HUES64 (cell line): ENCODE results near the gene DIS3L2.
A peak's percentile ranks its signal among the peaks of the same experiment; 100 is the strongest.
"Not testable (repeated sequence)": the region's sequence is repeated elsewhere in the genome, so short reads cannot be mapped to it uniquely, and the experiment has no call there.

Experiments used
- H3K27ac ChIP-seq: 2 replicates; pipeline ENCODE4 v1.7.0; 2013; ENCODE audit warnings: low read depth, low read length, inconsistent platforms
- H3K27me3 ChIP-seq: 2 replicates; pipeline ENCODE4 v1.6.1; 2013; ENCODE audit warnings: mild to moderate bottlenecking, low read length; ENCODE audit not compliant: insufficient read depth
- H3K36me3 ChIP-seq: 2 replicates; pipeline ENCODE4 v1.6.1; 2013; ENCODE audit warnings: mild to moderate bottlenecking, low read length; ENCODE audit not compliant: insufficient read depth
- H3K4me1 ChIP-seq: 2 replicates; pipeline ENCODE4 v1.6.1; 2013; ENCODE audit warnings: mild to moderate bottlenecking, low read length, moderate library complexity; ENCODE audit not compliant: insufficient read depth
- H3K4me3 ChIP-seq: 2 replicates; pipeline ENCODE4 v1.5.1; 2013; ENCODE audit warnings: mild to moderate bottlenecking, low read length, moderate library complexity
- H3K9ac ChIP-seq: 2 replicates; pipeline ENCODE4 v1.6.1; 2013; ENCODE audit warnings: mild to moderate bottlenecking, low read depth, low read length
- H3K9me3 ChIP-seq: 2 replicates; pipeline ENCODE4 v1.6.1; 2013; ENCODE audit warnings: low read depth, low read length; ENCODE audit not compliant: insufficient read depth
- WGBS: fragments of 150-250, 120-280 bp; methylation state at CpG from one replicate; pipeline ENCODE4 v1.1.7; 2013; ENCODE audit warnings: missing lambda C conversion rate; 5-methylcytosine and 5-hydroxymethylcytosine counted together

Gene DIS3L2

DNA sequence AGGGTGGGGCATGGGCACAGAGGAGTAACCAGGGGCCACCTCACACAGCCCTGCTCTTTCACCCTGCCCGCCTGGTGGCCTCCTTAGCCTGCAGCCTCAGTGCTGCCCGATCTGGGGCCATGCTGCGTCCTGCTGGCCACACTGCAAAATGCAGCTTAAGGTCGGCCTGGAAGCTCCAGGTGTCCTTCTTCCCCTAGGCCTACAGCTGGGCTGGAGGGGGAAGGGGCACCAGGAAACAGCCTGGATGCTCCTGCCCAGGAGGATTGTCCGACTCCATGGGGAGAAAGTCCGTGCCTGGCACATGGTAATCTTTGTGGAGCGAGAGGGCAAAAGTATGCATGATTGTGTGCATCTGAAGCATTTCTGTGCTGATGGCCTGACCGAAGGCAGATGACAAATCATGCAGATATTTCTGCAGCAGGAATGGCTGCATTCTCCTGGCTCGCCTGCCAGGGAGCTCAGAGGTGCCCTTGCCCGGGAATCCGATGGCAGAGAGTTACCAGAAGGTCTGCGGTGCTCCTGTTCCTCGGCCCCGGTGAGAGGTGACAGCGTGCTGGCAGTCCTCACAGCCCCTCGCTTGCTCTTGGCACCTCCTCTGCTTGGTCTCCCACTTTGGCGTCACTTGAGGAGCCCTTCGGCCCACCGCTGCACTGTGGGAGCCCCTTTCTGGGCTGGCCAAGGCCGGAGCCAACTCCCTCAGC is 404.3 kb downstream of the DIS3L2 start:
- H3K9ac ChIP-seq = no peak overlapping the region
- no peaks in the 10 kb centered on the region for H3K9me3 ChIP-seq
- no peak overlapping the region for H3K4me3 ChIP-seq
- no peaks in the 10 kb centered on the region for H3K36me3 ChIP-seq
- no peaks in the 10 kb centered on the region for H3K27me3 ChIP-seq
- H3K4me1 ChIP-seq = peaks cover 11% of the 10 kb centered on the region
- WGBS = 76% methylated on average over 20 of the region's 20 CpGs
- H3K27ac ChIP-seq = no peak overlapping the region

DNA sequence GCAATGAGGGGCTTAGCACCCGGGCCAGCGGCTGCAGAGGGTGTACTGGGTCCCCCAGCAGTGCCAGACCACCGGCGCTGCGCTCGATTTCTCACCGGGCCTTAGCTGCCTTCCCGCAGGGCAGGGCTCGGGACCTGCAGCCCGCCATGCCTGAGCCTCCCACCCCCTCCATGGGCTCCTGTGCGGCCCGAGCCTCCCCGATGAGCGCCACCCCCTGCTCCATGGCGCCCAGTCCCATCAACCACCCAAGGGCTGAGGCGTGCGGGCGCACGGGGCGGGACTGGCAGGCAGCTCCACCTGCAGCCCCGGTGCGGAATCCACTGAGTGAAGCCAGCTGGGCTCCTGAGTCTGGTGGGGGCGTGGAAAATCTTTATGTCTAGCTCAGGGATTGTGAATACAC is 404.9 kb downstream of the DIS3L2 start:
- WGBS = 93% methylated on average over 23 of the region's 23 CpGs
- not testable (repeated sequence) for H3K4me3 ChIP-seq, H3K27ac ChIP-seq, H3K27me3 ChIP-seq, H3K9ac ChIP-seq, H3K9me3 ChIP-seq, H3K36me3 ChIP-seq
- peaks cover 11% of the 10 kb centered on the region for H3K4me1 ChIP-seq

DNA sequence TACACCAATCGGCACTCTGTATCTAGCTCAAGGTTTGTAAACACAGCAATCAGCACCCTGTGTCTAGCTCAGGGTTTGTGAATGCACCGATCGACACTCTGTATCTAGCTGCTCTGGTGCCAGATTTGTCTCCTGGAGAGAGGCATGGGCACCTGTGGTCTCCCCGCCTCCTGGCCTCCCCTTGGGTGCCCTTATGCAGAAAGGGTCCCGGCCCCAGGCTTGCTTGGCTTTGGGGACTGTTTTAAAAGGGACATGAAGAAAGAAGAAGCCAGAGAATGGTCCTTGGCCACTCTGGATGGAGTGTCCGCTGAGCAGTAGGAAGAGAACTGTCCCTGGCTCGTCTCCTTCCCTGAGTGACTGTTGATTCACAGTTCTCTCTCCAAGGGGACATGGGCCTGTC is 405.5 kb downstream of the DIS3L2 start:
- Histone ChIP-seq H3K4me1 (peaks cover 11% of the 10 kb centered on the region), H3K9ac (no peak overlapping the region), H3K9me3 (no peaks in the 10 kb centered on the region), H3K36me3 (no peaks in the 10 kb centered on the region), H3K4me3 (no peak overlapping the region), H3K27me3 (no peaks in the 10 kb centered on the region), H3K27ac (no peak overlapping the region)
- WGBS = 85% methylated on average over 7 of the region's 7 CpGs

DNA sequence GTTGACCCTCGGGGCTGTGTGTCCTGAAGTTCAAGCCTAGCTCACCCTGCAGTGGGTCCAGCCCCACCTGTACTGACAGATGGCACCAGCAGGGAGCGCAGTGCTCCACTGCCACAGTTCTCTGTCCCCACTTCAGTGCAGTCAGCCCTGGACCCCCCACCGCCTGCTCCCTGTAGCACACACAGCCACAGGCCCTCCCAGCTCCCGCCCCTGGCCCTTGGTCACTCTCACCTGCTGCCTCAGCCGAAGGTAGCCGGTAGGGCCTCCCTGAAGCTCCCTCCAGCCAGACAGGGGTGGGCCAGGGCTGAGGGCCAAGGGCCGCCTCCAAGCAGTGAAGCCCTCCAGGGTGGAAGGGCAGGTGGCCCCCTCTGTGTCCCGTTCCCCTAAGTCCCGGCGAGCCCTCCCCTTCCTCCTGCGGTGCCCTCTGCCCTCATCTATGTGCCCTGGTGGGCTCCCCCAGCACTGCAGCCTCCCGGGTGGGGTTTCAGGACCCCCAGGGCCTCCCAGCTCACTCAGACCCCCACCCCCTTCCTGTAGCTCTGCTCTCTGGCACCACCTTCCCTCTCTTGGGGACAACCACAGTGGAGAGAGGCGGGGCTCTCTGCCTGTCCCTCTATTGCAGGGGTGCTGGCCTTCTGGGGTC is 406.2 kb downstream of the DIS3L2 start:
- Histone ChIP-seq H3K4me3 (no peak overlapping the region), H3K36me3 (no peaks in the 10 kb centered on the region), H3K4me1 (peaks cover 11% of the 10 kb centered on the region), H3K27me3 (no peaks in the 10 kb centered on the region), H3K27ac (no peak overlapping the region), H3K9me3 (no peaks in the 10 kb centered on the region), H3K9ac (no peak overlapping the region)
- WGBS = 75% methylated on average over 13 of the region's 13 CpGs

DNA sequence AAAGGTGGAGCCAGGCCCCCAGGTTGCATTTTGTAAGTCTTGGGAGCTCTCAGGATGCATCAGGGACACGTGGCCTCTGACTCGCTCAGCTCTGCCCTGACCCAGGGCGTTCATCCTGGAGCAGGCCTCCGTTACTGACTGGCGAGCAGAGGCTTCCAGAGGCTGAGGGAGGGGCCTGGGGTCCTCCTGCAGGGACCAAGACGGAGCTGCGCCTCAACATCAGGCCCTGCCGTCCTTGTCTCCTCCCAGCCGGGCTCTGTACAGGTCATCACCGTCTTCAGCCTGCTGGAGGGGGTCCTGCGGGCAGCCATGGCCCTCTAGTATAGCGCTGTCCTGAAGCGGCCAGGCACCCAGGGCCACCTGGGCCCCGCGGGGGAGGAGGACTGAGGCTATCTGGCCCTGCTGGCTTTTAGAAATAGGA is 406.8 kb downstream of the DIS3L2 start:
- H3K36me3 ChIP-seq = no peaks in the 10 kb centered on the region
- WGBS = 82% methylated on average over 15 of the region's 15 CpGs

DNA sequence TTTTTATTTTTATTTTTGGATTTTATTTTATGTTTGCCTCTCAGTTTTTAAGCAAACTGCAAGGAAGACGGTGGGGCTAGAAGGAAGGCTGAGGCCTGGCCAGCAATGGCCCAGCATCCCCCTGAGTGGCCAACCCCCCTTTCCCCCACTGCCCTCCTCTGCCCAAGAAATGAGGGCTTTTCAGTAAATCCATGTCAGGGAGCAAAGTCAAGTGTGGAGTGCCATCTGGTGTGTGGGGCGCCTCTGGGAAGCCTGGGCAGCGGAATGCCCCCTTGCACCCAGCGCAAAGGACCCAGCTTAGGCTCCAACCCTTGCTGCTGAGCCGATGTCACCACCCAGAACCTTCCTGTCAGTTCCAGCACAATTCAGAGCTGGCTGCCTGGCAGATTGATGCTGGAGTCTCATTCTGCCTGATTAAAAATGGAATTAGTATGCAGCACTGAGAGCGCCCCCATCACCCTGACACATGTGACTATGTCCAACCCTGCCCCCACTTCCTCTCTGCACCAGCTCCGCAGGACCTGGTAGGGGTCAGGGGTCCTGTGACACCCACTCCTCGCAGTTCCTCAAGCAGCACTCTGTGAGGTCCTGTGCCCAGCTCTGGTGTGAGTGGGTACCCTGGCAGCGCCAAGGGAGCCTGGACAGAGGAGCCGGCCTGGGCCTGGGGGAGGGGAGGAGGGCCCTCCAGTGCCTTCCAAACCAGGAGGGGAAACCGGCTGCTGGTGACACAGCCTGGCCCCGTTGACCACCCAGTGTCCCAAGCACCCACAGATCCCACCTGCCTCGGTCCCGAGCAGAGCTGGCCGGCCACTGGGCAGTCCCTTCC is 407.8 kb downstream of the DIS3L2 start:
- no peaks in the 10 kb centered on the region for H3K9me3 ChIP-seq
- H3K27me3 ChIP-seq = no peaks in the 10 kb centered on the region
- WGBS = 85% methylated on average over 15 of the region's 15 CpGs
- H3K27ac ChIP-seq = no peak overlapping the region
- H3K36me3 ChIP-seq = no peaks in the 10 kb centered on the region
- peaks cover 15% of the 10 kb centered on the region for H3K4me1 ChIP-seq
- no peak overlapping the region for H3K9ac ChIP-seq
- no peak overlapping the region for H3K4me3 ChIP-seq

More for the DNA sequence above, 406.8 kb downstream of the DIS3L2 start:
- no peaks in the 10 kb centered on the region for H3K9me3 ChIP-seq
- H3K4me1 ChIP-seq = peaks cover 11% of the 10 kb centered on the region
- no peaks in the 10 kb centered on the region for H3K27me3 ChIP-seq
- no peak overlapping the region for H3K4me3 ChIP-seq
- no peak overlapping the region for H3K9ac ChIP-seq
- H3K27ac ChIP-seq = no peak overlapping the region

DNA sequence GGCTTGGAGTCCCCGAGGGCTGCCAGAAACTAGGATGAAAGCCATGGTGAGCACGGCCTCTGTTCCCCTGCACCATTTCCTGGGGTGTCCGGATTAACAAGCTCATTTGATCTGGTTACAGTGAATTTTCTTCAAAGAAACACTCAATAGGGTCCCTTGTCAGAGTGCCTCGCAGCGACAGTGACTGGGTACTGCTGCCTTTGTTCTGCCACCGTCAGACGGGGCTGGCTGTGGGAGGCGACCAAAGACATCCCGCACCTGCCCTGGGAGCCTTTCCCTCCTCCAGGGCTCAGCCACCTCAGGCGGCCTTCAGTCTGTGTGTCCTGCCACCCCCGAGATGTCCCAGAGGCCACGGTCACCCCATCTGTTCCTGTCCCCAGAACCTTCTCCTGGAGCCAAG is 408.5 kb downstream of the DIS3L2 start:
- not testable (repeated sequence) for H3K27me3 ChIP-seq, H3K4me3 ChIP-seq, H3K9ac ChIP-seq, H3K9me3 ChIP-seq, H3K27ac ChIP-seq, H3K36me3 ChIP-seq
- 7% methylated on average over 6 of the region's 12 CpGs for WGBS
- peaks cover 18% of the 10 kb centered on the region for H3K4me1 ChIP-seq

DNA sequence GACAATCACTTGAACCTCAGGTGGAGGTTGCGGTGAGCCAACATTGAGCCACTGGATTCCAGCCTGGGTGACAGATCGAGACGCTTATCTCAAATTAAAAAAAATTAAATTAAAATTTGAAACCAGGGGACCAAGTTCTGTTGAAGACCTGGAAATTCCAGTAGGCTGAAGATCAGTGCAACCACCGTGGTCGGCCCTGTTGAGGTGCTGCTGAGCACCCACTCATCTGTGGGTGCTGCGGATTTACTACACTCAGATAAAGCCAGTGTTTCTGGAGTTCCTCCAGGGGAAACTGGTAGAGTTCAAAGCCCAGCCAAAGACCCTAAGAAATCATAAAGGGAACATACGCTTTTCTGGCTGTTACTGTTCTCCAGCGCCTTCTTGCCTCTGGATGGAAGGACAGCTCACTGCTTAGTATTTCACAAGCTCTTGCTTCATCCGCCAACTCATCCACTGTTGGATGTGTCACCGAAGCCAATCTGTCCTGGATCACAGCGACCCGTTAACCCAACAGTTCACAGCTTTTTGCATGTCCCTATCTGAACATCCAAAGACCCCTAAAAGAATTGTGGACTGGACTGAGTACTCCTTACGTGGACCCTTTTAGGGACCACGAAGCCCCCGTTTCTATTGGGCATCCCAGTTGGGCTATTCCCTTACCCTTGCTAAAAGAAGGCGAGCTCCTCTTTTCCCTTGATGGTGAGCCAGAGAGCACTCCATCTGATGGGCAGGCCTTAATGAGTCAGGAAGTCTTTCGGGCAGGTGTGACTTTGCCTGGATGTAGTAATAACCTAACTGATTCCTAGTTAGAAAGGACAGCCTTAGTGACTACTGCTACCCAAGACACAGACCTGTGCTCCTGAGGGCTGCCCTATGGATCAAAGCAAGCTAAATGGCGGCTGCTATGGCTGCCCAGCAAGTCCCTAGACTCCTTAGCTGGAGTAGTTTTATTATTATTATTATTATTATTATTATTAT is 411.0 kb downstream of the DIS3L2 start:
- H3K27ac ChIP-seq = no peak overlapping the region

DNA sequence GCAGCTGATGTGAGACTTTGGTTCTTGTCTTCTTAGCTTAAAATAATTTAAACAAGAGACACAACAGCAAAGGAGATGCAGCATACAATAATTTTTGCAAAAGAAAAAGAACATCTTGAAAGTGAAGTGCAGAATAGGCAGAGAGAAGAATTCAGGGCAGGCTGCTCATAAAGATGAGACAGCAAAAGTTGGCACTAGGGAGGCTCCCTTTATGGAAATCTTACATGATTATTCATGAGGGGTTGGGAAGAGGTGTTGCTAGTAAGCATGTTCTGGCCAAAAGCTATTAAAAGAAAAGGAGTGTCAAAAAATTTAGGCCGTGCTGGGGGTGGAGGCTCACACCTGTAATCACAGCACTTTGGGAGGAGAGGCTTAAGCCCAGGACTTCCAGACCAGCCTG is 412.8 kb downstream of the DIS3L2 start:
- WGBS = 89% methylated on average over 1 of the region's 1 CpG
- Histone ChIP-seq H3K4me3 (no peak overlapping the region), H3K9me3 (no peaks in the 10 kb centered on the region), H3K27me3 (no peaks in the 10 kb centered on the region), H3K36me3 (no peaks in the 10 kb centered on the region), H3K27ac (peak overlapping the region; percentile 76; the same call in 1 of the 2 replicates), H3K4me1 (peaks cover 12% of the 10 kb centered on the region), H3K9ac (no peak overlapping the region)

More for the DNA sequence above, 411.0 kb downstream of the DIS3L2 start:
- WGBS = 94% methylated on average over 17 of the region's 18 CpGs
- Histone ChIP-seq H3K9ac (no peak overlapping the region), H3K36me3 (no peaks in the 10 kb centered on the region), H3K4me3 (no peak overlapping the region), H3K9me3 (no peaks in the 10 kb centered on the region), H3K4me1 (peaks cover 19% of the 10 kb centered on the region), H3K27me3 (no peaks in the 10 kb centered on the region)

DNA sequence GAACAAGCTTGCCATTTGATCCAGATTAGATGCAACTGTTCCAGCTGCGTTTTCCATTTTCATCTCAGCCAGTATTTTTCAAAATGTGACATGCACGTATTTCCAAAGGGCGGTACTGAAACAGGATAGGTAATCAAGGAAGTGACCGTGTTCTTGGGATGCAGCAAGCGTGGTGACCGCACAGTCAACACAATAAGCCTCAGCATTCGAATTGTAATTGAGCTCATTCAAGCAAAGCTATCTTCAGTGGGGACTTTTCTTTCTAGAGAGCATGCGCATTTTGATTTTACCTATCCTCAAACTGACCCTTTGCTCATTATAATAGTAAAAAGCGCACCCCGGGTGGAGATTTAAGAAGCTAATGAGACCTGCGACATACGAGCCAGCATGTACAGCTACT is 413.7 kb downstream of the DIS3L2 start:
- Histone ChIP-seq H3K27ac (peak overlapping the region; percentile 76; the same call in 1 of the 2 replicates), H3K9me3 (no peaks in the 10 kb centered on the region)
- WGBS = 35% methylated on average over 12 of the region's 12 CpGs

More for the DNA sequence above, 413.7 kb downstream of the DIS3L2 start:
- H3K4me3 ChIP-seq = no peak overlapping the region
- H3K9ac ChIP-seq = no peak overlapping the region
- no peaks in the 10 kb centered on the region for H3K36me3 ChIP-seq
- H3K4me1 ChIP-seq = peaks cover 8% of the 10 kb centered on the region
- no peaks in the 10 kb centered on the region for H3K27me3 ChIP-seq
